ENCODE measurements around the gene CNTD1. TPM values are rescaled to one million over a fixed set of nuclear protein-coding genes. Genes with fewer than 3 reads are reported as not detected.
A peak's percentile ranks its signal among the peaks of the same experiment; 100 is the strongest.

Gene CNTD1
- total RNA-seq, 2 donors from 2014 or later, result 0.16 TPM; not detected in 1

DNA sequence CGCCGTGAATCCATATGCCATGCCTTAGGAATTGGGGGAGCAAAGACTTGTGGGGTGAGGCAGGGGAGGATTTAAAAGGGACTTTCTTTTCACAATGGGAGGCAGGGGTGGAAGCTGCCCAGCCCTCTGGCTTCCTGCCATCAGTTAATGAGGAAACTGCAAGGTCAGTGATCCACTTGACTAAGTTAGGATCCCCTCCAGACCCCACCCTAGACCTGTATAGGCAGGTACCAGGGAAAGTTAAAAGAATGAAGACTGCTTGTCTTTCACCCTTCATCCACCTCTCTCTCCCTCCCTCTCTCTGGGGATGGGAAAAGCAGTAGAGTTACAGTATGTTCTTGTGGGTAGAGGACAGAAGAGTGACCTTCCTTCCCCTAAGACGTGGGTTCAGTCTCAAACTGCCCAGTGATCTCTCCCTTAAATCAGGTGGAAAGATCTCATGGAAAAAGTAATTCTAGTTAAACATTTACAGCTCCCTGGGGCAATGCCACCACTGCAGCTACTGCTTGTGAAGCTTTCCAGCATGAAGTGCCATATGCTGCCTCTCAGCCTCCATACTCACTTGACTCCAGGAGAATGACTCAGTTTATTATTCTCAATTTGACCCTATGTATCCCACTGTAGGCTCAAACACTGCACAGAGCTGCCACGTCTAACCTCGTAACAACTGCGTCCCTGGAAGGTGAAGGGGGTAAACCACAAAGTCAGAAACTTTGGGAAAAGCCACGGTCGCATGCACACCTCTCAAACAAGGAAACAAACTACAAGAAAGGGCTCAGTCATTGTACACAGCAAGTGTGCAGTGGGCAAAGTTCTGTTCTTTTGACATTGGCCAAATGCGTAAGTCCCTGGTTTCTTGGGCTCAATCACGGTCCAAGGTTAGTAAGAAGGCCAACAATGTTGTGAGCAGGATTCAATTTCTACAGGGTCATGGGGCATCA, 1.3 kb upstream of the CNTD1 start:
- H3K4me3 ChIP-seq, result peak overlapping the region; percentile 74 to 95

DNA sequence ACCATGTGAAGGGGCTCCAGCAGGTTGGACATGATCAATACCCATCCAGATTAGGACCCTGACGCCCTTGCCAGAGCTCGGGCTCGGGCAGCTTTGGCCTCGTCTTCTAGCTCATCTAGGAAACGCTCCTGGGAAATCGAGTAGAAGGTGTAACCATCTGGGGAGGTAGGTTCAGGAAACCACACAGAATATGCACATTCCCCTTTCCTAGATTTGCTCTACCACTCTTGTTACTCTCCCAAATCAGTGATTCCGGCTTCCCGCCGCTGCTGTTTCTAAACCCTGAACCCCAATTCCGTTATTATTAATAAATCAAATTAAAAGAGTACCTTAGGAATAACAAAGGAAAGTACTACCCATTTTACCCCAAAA, 664 bp upstream of the CNTD1 start:
- Histone ChIP-seq H3K27ac (peak overlapping the region; percentile 72 to 84), H3K27me3 (no peaks in the 10 kb centered on the region), H3K36me3 (no peaks in the 10 kb centered on the region), H3K4me3 (peak overlapping the region; percentile 74 to 95), H3K4me1 (peaks cover 0 to 15% of the 10 kb centered on the region in 2 donors), H3K9me3 (no peaks in the 10 kb centered on the region)
- DNase-seq (ENCODE audit: low spot score), result no peak
- TF ChIP-seq, protein P1, sequence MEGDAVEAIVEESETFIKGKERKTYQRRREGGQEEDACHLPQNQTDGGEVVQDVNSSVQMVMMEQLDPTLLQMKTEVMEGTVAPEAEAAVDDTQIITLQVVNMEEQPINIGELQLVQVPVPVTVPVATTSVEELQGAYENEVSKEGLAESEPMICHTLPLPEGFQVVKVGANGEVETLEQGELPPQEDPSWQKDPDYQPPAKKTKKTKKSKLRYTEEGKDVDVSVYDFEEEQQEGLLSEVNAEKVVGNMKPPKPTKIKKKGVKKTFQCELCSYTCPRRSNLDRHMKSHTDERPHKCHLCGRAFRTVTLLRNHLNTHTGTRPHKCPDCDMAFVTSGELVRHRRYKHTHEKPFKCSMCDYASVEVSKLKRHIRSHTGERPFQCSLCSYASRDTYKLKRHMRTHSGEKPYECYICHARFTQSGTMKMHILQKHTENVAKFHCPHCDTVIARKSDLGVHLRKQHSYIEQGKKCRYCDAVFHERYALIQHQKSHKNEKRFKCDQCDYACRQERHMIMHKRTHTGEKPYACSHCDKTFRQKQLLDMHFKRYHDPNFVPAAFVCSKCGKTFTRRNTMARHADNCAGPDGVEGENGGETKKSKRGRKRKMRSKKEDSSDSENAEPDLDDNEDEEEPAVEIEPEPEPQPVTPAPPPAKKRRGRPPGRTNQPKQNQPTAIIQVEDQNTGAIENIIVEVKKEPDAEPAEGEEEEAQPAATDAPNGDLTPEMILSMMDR (IDR thresholded peaks at IDR 0.05), result no peak

More for the DNA sequence above, 1.3 kb upstream of the CNTD1 start:
- Histone ChIP-seq H3K36me3 (no peaks in the 10 kb centered on the region), H3K4me1 (peaks cover 0 to 15% of the 10 kb centered on the region in 2 donors), H3K9me3 (no peaks in the 10 kb centered on the region), H3K27me3 (no peaks in the 10 kb centered on the region), H3K27ac (peak overlapping the region in 1 of 2 donors; percentile 72)
- TF ChIP-seq, protein P1 (IDR thresholded peaks at IDR 0.05), result no peak
- no peak for DNase-seq (ENCODE audit: low spot score)

DNA sequence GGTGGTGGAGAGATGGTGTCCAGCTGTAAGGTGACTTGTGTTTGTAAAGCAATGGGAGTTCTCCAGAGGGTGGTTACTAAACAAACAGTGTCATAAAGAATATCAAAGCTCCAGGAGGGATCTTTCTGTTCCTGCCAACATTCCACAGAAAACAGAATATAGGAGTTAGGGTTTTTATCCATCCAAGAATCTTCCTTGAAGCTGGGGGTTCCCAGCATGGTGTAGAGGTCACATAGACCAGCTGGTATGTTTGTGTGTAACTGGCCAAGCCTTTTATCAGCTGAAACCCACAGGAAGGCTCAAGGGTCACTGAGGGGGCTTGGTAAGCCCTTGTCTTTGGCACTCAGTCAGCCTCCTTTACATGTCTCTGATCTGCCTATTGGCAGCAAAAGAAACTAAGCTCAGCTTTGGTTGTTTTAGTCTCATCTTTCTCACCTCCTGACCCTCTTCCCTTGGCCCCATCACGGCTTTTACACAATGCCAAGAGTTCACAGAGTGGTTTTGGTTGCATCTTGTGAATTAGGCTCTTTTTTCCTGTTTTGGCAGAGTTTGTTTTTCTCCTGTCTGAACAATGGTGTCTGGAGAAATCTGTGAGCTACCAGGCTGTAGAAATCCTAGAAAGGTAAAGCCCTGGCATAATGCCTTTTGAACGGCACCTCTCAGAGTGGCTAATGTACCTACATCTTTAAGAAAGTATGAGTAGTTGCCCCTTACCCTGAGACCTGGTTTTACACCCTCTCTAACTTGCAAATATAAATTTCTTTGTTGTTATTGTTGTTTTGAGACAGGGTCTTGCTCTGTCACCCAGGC, 4.6 kb downstream of the CNTD1 start:
- Histone ChIP-seq H3K27ac (no peak overlapping the region), H3K4me1 (no peaks in the 10 kb centered on the region), H3K27me3 (no peaks in the 10 kb centered on the region), H3K36me3 (no peaks in the 10 kb centered on the region), H3K4me3 (no peak overlapping the region), H3K9me3 (no peaks in the 10 kb centered on the region)
- no peak for DNase-seq (ENCODE audit: low spot score)
- TF ChIP-seq, protein P1 (IDR thresholded peaks at IDR 0.05), result no peak

DNA sequence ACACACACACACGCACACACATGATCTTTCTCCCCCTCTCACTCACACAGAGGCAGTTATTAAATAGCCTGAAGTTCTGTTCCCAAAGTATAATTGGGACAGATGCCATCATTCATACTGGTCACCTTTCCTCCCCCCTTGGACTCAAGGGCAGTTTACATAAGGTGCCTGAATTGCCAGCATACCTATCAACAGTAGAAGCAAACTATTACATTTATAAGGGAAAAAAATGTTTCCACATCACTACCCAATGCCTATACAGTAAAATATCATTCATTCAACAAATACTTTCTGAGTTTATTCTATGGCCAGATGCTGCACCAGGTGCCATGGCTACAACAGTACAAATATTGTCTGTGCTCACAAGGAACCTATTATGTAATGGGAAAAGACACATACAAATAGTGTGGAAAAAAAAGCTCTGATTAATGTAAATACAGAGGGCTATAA, 6.3 kb downstream of the CNTD1 start:
- TF ChIP-seq, protein P1 (IDR thresholded peaks at IDR 0.05), result no peak
- Histone ChIP-seq H3K9me3 (no peaks in the 10 kb centered on the region), H3K27ac (no peak overlapping the region), H3K4me3 (no peak overlapping the region), H3K36me3 (peaks cover 5% of the 10 kb centered on the region), H3K27me3 (no peaks in the 10 kb centered on the region), H3K4me1 (no peaks in the 10 kb centered on the region)
- DNase-seq (ENCODE audit: low spot score), result no peak

DNA sequence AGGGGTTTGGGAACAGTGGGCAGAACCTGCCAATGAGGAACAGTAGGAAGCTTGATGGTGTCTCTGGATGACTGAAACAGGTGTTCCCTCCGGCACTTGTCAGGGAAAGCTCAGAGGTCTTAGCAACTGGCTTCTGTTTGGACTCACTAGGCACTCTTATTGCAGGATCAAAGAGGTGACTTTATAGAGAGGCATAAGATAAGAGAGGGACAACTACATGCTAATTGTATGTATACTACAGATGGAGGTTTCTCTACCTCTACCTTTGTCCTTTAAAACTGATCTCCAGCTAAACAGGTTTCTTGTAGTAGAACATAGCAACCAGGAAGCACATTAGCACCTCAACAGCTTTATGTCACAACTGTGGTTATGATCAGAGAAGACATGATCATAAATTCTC, 7.6 kb downstream of the CNTD1 start:
- H3K27ac ChIP-seq, result no peak overlapping the region
- no peak for DNase-seq (ENCODE audit: low spot score)
- H3K36me3 ChIP-seq, result peaks cover 18% of the 10 kb centered on the region
- H3K27me3 ChIP-seq, result no peaks in the 10 kb centered on the region
- TF ChIP-seq, protein P1 (IDR thresholded peaks at IDR 0.05), result no peak
- no peak overlapping the region for H3K4me3 ChIP-seq
- H3K4me1 ChIP-seq, result no peaks in the 10 kb centered on the region
- H3K9me3 ChIP-seq, result no peaks in the 10 kb centered on the region
